ENCODE results near the gene XG.

Gene XG

GRCh38 chrX:2824886-2825285 lies 73.0 kb downstream of the XG start:
- DNase-seq, result no peak

GRCh38 chrX:2828344-2828958 lies 76.6 kb downstream of the XG start, which contains the start of gene GYG2:
TSS of gene GYG2 (plus strand) at chrX:2828930. CDS start at chrX:2830189, 1,259 bp downstream.
- DNase-seq, result no peak

GRCh38 chrX:2828959-2829411 lies 77.1 kb downstream of the XG start:
- no peak for DNase-seq

- DNase-seq, result no peak
Observed at GRCh38 chrX:2829469-2830246, 77.8 kb downstream of the XG start.

- no peak for DNase-seq
Observed at GRCh38 chrX:2831471-2832228, 79.8 kb downstream of the XG start.

GRCh38 chrX:2837961-2838360 lies 86.1 kb downstream of the XG start:
- DNase-seq, result no peak

GRCh38 chrX:2840961-2841360 lies 89.1 kb downstream of the XG start:
- no peak for DNase-seq

GRCh38 chrX:2841537-2841936 lies 89.7 kb downstream of the XG start:
- no peak for DNase-seq

GRCh38 chrX:2846992-2847391 lies 95.2 kb downstream of the XG start:
- no peak for DNase-seq

- no peak for DNase-seq
Observed at GRCh38 chrX:2848871-2849301, 97.0 kb downstream of the XG start.

- DNase-seq, result no peak
Observed at GRCh38 chrX:2854918-2855317, 103.1 kb downstream of the XG start.

GRCh38 chrX:2855761-2856160 lies 103.9 kb downstream of the XG start:
- no peak for DNase-seq

- DNase-seq, result no peak
Observed at GRCh38 chrX:2857566-2857965, 105.7 kb downstream of the XG start.

GRCh38 chrX:2859197-2859797 lies 107.5 kb downstream of the XG start:
- DNase-seq, result no peak

- no peak for DNase-seq
Observed at GRCh38 chrX:2862404-2862803, 110.6 kb downstream of the XG start.

- DNase-seq, result no peak
Observed at GRCh38 chrX:2863646-2864045, 111.8 kb downstream of the XG start.

Measured in activated T-cell treated with anti-CD3 and anti-CD28 coated beads, Interleukin-2, amount 50 U/mL, for 1 hour (primary cell).